Hepatocyte (in vitro differentiated cells): Measurements from ENCODE around the gene CNDP1.

Source experiments
- EZH2phosphoT487 ChIP-seq: fragments of 200-600 bp; sonication (generic); IDR thresholded peaks from one replicate; pipeline ENCODE4 v1.6.1; 2018; ENCODE audit warnings: antibody characterized with exemption, mild to moderate bottlenecking, low read depth, moderate library complexity; ENCODE audit not compliant: unreplicated experiment, severe bottlenecking
- TF ChIP-seq, protein P1 (sequence below): fragments of 200-600 bp; sonication (generic); IDR thresholded peaks from 2 replicates; pipeline ENCODE4 v1.5.1; 2016; ENCODE audit warnings: antibody characterized with exemption, mild to moderate bottlenecking; ENCODE audit not compliant: poor library complexity

GRCh38 chr18:74517236-74517630, 17.1 kb upstream of the CNDP1 start:
- no peak for TF ChIP-seq EZH2phosphoT487
- TF ChIP-seq, protein P1, sequence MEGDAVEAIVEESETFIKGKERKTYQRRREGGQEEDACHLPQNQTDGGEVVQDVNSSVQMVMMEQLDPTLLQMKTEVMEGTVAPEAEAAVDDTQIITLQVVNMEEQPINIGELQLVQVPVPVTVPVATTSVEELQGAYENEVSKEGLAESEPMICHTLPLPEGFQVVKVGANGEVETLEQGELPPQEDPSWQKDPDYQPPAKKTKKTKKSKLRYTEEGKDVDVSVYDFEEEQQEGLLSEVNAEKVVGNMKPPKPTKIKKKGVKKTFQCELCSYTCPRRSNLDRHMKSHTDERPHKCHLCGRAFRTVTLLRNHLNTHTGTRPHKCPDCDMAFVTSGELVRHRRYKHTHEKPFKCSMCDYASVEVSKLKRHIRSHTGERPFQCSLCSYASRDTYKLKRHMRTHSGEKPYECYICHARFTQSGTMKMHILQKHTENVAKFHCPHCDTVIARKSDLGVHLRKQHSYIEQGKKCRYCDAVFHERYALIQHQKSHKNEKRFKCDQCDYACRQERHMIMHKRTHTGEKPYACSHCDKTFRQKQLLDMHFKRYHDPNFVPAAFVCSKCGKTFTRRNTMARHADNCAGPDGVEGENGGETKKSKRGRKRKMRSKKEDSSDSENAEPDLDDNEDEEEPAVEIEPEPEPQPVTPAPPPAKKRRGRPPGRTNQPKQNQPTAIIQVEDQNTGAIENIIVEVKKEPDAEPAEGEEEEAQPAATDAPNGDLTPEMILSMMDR = no peak
